ENCODE measurements around the gene NPLOC4. TPM values are rescaled to one million over a fixed set of nuclear protein-coding genes. Genes with fewer than 3 reads are reported as not detected.
A peak's percentile ranks its signal among the peaks of the same experiment; 100 is the strongest.

Gene NPLOC4
- total and polyA plus RNA-seq, 2 of the 13 experiments (the other 11 are each of a cell fraction or from before 2014, with no cell fraction given), result 57.0 to 97.0 TPM

DNA sequence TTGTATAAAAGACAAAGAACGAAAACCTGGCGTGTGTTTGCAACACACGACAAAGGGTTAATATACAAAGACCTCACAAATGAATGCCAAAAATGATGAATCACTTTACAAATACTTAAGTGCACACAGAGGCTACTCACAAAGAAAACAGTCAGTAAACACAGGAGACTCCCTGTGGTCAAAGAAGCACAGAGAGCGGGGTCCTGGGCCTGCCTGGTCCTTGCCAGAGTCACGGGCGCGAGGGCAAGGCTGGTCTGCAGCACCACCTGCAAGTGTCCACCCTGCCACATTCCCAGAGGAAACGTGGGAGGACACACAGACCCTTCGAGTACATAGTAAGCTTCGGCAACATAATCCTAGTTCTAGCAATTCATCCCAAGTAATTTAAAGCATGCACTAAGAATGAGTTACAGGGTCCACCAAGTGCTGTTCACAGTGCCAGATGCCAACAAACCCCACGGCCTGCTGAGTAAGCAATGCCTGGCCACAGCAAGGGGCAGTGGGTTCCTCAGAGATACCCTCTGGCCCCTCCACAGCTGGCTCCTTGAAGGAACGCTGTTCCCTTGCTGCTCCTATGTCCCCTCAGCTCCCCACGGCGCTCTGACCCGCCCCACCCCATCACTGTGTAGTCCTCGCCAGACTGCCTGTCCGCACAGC, 60.2 kb downstream of the NPLOC4 start (continued):
- TF ChIP-seq, protein P1, sequence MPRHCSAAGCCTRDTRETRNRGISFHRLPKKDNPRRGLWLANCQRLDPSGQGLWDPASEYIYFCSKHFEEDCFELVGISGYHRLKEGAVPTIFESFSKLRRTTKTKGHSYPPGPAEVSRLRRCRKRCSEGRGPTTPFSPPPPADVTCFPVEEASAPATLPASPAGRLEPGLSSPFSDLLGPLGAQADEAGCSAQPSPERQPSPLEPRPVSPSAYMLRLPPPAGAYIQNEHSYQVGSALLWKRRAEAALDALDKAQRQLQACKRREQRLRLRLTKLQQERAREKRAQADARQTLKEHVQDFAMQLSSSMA (CRISPR knock-in tag; IDR thresholded peaks at IDR 0.05), result no peak
- no peak for TF ChIP-seq HMGA1 (CRISPR knock-in tag; conservative IDR thresholded peaks at IDR 0.05)
- TF ChIP-seq ARNTL (CRISPR knock-in tag; IDR thresholded peaks at IDR 0.05), result no peak
- TF ChIP-seq MEIS2 (CRISPR knock-in tag; IDR thresholded peaks at IDR 0.05), result peak; percentile 70; the same call in 1 of the 2 replicates
- no peak for TF ChIP-seq KMT2B (CRISPR knock-in tag; IDR thresholded peaks at IDR 0.05)
- no peak for TF ChIP-seq MED13 (CRISPR knock-in tag; IDR thresholded peaks at IDR 0.05)
- no peak for TF ChIP-seq ZNF12 (CRISPR knock-in tag; IDR thresholded peaks at IDR 0.05)
- no peak for TF ChIP-seq CENPT (CRISPR knock-in tag; IDR thresholded peaks at IDR 0.05; ENCODE audit: low read depth)
- no peak for TF ChIP-seq ZNF558 (CRISPR knock-in tag; IDR thresholded peaks at IDR 0.05; ENCODE audit: borderline replicate concordance)
- TF ChIP-seq NFE2 (CRISPR knock-in tag; IDR thresholded peaks at IDR 0.05), result no peak
- TF ChIP-seq BRD4 (CRISPR knock-in tag; IDR thresholded peaks at IDR 0.05), result no peak
- no peak for TF ChIP-seq ATM (IDR thresholded peaks at IDR 0.05; ENCODE audit: borderline replicate concordance)
- no peak for TF ChIP-seq ZBTB21 (CRISPR knock-in tag; IDR thresholded peaks at IDR 0.05)
- TF ChIP-seq CBX1 (IDR thresholded peaks at IDR 0.05; ENCODE audit: low read depth), result no peak
- TF ChIP-seq, protein P2, sequence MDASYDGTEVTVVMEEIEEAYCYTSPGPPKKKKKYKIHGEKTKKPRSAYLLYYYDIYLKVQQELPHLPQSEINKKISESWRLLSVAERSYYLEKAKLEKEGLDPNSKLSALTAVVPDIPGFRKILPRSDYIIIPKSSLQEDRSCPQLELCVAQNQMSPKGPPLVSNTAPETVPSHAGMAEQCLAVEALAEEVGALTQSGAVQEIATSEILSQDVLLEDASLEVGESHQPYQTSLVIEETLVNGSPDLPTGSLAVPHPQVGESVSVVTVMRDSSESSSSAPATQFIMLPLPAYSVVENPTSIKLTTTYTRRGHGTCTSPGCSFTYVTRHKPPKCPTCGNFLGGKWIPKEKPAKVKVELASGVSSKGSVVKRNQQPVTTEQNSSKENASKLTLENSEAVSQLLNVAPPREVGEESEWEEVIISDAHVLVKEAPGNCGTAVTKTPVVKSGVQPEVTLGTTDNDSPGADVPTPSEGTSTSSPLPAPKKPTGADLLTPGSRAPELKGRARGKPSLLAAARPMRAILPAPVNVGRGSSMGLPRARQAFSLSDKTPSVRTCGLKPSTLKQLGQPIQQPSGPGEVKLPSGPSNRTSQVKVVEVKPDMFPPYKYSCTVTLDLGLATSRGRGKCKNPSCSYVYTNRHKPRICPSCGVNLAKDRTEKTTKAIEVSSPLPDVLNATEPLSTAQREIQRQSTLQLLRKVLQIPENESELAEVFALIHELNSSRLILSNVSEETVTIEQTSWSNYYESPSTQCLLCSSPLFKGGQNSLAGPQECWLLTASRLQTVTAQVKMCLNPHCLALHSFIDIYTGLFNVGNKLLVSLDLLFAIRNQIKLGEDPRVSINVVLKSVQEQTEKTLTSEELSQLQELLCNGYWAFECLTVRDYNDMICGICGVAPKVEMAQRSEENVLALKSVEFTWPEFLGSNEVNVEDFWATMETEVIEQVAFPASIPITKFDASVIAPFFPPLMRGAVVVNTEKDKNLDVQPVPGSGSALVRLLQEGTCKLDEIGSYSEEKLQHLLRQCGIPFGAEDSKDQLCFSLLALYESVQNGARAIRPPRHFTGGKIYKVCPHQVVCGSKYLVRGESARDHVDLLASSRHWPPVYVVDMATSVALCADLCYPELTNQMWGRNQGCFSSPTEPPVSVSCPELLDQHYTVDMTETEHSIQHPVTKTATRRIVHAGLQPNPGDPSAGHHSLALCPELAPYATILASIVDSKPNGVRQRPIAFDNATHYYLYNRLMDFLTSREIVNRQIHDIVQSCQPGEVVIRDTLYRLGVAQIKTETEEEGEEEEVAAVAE (CRISPR knock-in tag; IDR thresholded peaks at IDR 0.05; ENCODE audit: borderline replicate concordance), result no peak
- no peak for TF ChIP-seq BCL6 (CRISPR knock-in tag; IDR thresholded peaks at IDR 0.05)
- TF ChIP-seq, protein P3, sequence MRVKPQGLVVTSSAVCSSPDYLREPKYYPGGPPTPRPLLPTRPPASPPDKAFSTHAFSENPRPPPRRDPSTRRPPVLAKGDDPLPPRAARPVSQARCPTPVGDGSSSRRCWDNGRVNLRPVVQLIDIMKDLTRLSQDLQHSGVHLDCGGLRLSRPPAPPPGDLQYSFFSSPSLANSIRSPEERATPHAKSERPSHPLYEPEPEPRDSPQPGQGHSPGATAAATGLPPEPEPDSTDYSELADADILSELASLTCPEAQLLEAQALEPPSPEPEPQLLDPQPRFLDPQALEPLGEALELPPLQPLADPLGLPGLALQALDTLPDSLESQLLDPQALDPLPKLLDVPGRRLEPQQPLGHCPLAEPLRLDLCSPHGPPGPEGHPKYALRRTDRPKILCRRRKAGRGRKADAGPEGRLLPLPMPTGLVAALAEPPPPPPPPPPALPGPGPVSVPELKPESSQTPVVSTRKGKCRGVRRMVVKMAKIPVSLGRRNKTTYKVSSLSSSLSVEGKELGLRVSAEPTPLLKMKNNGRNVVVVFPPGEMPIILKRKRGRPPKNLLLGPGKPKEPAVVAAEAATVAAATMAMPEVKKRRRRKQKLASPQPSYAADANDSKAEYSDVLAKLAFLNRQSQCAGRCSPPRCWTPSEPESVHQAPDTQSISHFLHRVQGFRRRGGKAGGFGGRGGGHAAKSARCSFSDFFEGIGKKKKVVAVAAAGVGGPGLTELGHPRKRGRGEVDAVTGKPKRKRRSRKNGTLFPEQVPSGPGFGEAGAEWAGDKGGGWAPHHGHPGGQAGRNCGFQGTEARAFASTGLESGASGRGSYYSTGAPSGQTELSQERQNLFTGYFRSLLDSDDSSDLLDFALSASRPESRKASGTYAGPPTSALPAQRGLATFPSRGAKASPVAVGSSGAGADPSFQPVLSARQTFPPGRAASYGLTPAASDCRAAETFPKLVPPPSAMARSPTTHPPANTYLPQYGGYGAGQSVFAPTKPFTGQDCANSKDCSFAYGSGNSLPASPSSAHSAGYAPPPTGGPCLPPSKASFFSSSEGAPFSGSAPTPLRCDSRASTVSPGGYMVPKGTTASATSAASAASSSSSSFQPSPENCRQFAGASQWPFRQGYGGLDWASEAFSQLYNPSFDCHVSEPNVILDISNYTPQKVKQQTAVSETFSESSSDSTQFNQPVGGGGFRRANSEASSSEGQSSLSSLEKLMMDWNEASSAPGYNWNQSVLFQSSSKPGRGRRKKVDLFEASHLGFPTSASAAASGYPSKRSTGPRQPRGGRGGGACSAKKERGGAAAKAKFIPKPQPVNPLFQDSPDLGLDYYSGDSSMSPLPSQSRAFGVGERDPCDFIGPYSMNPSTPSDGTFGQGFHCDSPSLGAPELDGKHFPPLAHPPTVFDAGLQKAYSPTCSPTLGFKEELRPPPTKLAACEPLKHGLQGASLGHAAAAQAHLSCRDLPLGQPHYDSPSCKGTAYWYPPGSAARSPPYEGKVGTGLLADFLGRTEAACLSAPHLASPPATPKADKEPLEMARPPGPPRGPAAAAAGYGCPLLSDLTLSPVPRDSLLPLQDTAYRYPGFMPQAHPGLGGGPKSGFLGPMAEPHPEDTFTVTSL (CRISPR knock-in tag; IDR thresholded peaks at IDR 0.05; ENCODE audit: borderline replicate concordance), result no peak
- TF ChIP-seq ELF4 (CRISPR knock-in tag; IDR thresholded peaks at IDR 0.05; ENCODE audit: borderline replicate concordance), result no peak
- no peak for TF ChIP-seq CENPX (CRISPR knock-in tag; IDR thresholded peaks at IDR 0.05)

All from HepG2 (cell line).